NCI-H526 treated with DMSO at 0.1 percent for 48 hours (cell line): ENCODE results near the gene RNF123.

Experiments used
- DNase-seq: peaks from one replicate; lab custom pipeline; 2025; lab: John Stamatoyannopoulos, UW

RNF123 gene

GRCh38 chr3:49689046-49689907 lies at the start of gene RNF123, which contains the start of gene MST1:
Gene RNF123, plus strand, starts transcription at chr3:49689557. Its CDS starts 1,609 bp downstream, at chr3:49691166.
Gene MST1, minus strand, starts transcription at chr3:49689474. Its CDS starts 783 bp downstream, at chr3:49688691.
- no peak for DNase-seq

GRCh38 chr3:49641292-49641691 lies 48.1 kb upstream of the RNF123 start:
- no peak for DNase-seq

GRCh38 chr3:49641921-49642707 lies 47.2 kb upstream of the RNF123 start:
- no peak for DNase-seq

GRCh38 chr3:49642708-49643145 lies 46.6 kb upstream of the RNF123 start:
- no peak for DNase-seq

- no peak for DNase-seq
These were observed 44.7 kb upstream of the RNF123 start for GRCh38 chr3:49644684-49645083.

GRCh38 chr3:49646236-49646635 lies 43.1 kb upstream of the RNF123 start:
- DNase-seq, result no peak

- no peak for DNase-seq
These were observed 41.6 kb upstream of the RNF123 start for GRCh38 chr3:49647741-49648140.

GRCh38 chr3:49648354-49649019 lies 40.9 kb upstream of the RNF123 start:
- no peak for DNase-seq

- DNase-seq, result no peak
These were observed 39.8 kb upstream of the RNF123 start for GRCh38 chr3:49649576-49649975.

- no peak for DNase-seq
These were observed 39.2 kb upstream of the RNF123 start for GRCh38 chr3:49650177-49650576.

GRCh38 chr3:49650637-49651036 lies 38.7 kb upstream of the RNF123 start:
- no peak for DNase-seq

- DNase-seq, result no peak
These were observed 37.0 kb upstream of the RNF123 start for GRCh38 chr3:49652218-49652902.

- DNase-seq, result no peak
These were observed 36.4 kb upstream of the RNF123 start for GRCh38 chr3:49652903-49653415.

- no peak for DNase-seq
These were observed 35.7 kb upstream of the RNF123 start for GRCh38 chr3:49653621-49654020.

GRCh38 chr3:49654176-49654825 lies 35.1 kb upstream of the RNF123 start:
- DNase-seq, result no peak

GRCh38 chr3:49654955-49655556 lies 34.3 kb upstream of the RNF123 start:
- DNase-seq, result no peak

GRCh38 chr3:49655731-49656285 lies 33.5 kb upstream of the RNF123 start:
- DNase-seq, result no peak

GRCh38 chr3:49656541-49657112 lies 32.7 kb upstream of the RNF123 start:
- DNase-seq, result no peak

- DNase-seq, result no peak
These were observed 32.0 kb upstream of the RNF123 start for GRCh38 chr3:49657208-49657915.
